A549 treated with CpdA at 1 μM for 4 hours (cell line): Measurements from ENCODE around the gene MUSK. TPM values are rescaled to one million over a fixed set of nuclear protein-coding genes. Genes with fewer than 3 reads are reported as not detected.

Source experiments
- total RNA-seq: library from RNA; stranded (reverse); fragments of 200-300 nt; extraction: Qiagen RNA extraction; gene quantifications from 5 replicates; pipeline ENCODE4 v1.2.3, GENCODE V29; 2022; ENCODE audit warnings: low read depth

MUSK gene
- total RNA-seq: not detected in 5 replicates

GRCh38 chr9:110668570-110669167 lies at the start of gene MUSK:
TSS of gene MUSK (plus strand) at chr9:110668791. CDS start at chr9:110668905, 114 bp downstream.

Other genes with a start within 250 kb of the MUSK start
- 1.3 to 1.9 TPM (median 1.5 TPM) in 5 replicates for gene SVEP1, start 89.0 kb upstream of the MUSK start, total RNA-seq